IMR-90 (cell line): ENCODE measurements around the gene PCNX2. TPM values are rescaled to one million over a fixed set of nuclear protein-coding genes. Genes with fewer than 3 reads are reported as not detected.

Source experiments
- ATAC-seq: fragments of 200-7000 bp; cut with Tn5 transposase; 2 replicates; pipeline ENCODE4 v1.9.1; 2020; ENCODE audit warnings: low read depth, mild to moderate bottlenecking, moderate library complexity
- BruUV-seq: library from RNA; stranded (reverse); fragments of 400-500 nt; replicated peaks from 2 replicates; lab custom pipeline; 2021; lab: Mats Ljungman, UMichigan
- CTCF ChIA-PET: fragments of 300-600 bp; formaldehyde crosslinking; extraction: SDS; loops from one replicate; lab custom pipeline; 2021; ENCODE audit warnings: antibody characterized with exemption; lab: Yijun Ruan, JAX
- POLR2A ChIA-PET: fragments of 300-600 bp; sonication (Branson Sonifier 250); formaldehyde crosslinking; loops from one replicate; lab custom pipeline; 2022; ENCODE audit warnings: antibody characterized with exemption; ENCODE audit not compliant: unreplicated experiment; lab: Charles Lee
- DNase-seq: peaks from one replicate; pipeline ENCODE4 v3.0.0; 2013
- H2AFZ ChIP-seq: replicated peaks from 2 replicates; pipeline ENCODE3; 2013; ENCODE audit warnings: low read length, mild to moderate bottlenecking; ENCODE audit not compliant: poor library complexity
- H2AK5ac ChIP-seq: 2 replicates; pipeline ENCODE4 v1.6.1; 2013; ENCODE audit warnings: low read depth, low read length, inconsistent platforms
- H2AK9ac ChIP-seq: replicated peaks from 2 replicates; pipeline ENCODE3; 2013; ENCODE audit warnings: mild to moderate bottlenecking, low read depth, low read length, moderate library complexity; ENCODE audit not compliant: poor library complexity
- H2BK120ac ChIP-seq: 2 replicates; pipeline ENCODE4 v1.6.1; 2013; ENCODE audit warnings: low read depth, low read length, inconsistent platforms
- H2BK15ac ChIP-seq: 3 replicates; pipeline ENCODE4 v1.6.1; 2013; ENCODE audit warnings: low read depth, low read length, inconsistent platforms
- H2BK20ac ChIP-seq: 2 replicates; pipeline ENCODE4 v1.6.1; 2013; ENCODE audit warnings: low read depth, mild to moderate bottlenecking, inconsistent platforms, low read length, moderate library complexity
- H2BK5ac ChIP-seq: 2 replicates; pipeline ENCODE4 v1.6.1; 2013; ENCODE audit warnings: mild to moderate bottlenecking, low read depth, low read length, inconsistent platforms; ENCODE audit not compliant: poor library complexity, severe bottlenecking
- H3K14ac ChIP-seq: replicated peaks from 2 replicates; pipeline ENCODE4 v1.6.1; 2013; ENCODE audit warnings: low read depth, low read length, inconsistent platforms
- H3K18ac ChIP-seq: 2 replicates; pipeline ENCODE4 v1.6.1; 2013; ENCODE audit warnings: low read depth, low read length, control low read depth
- H3K23ac ChIP-seq: 2 replicates; pipeline ENCODE4 v1.6.1; 2013; ENCODE audit warnings: low read depth, low read length, inconsistent platforms
- H3K27ac ChIP-seq: 2 replicates; pipeline ENCODE4 v1.5.1; 2013; ENCODE audit warnings: mild to moderate bottlenecking, control low read depth, low read length; ENCODE audit not compliant: insufficient read depth
- H3K27me3 ChIP-seq: 2 replicates; pipeline ENCODE4 v1.6.1; 2013; ENCODE audit warnings: low read length; ENCODE audit not compliant: control insufficient read depth, insufficient read depth
- H3K36me3 ChIP-seq: 2 replicates; pipeline ENCODE4 v1.6.1; 2013; ENCODE audit warnings: low read length, mixed read lengths; ENCODE audit not compliant: control insufficient read depth, insufficient read depth
- H3K4ac ChIP-seq: 2 replicates; pipeline ENCODE4 v1.6.1; 2013; ENCODE audit warnings: low read depth, low read length, inconsistent platforms
- H3K4me1 ChIP-seq: 2 replicates; pipeline ENCODE4 v1.6.1; 2013; ENCODE audit warnings: low read length, mixed read lengths; ENCODE audit not compliant: control insufficient read depth, insufficient read depth
- H3K4me2 ChIP-seq: 2 replicates; pipeline ENCODE4 v1.6.1; 2013; ENCODE audit warnings: low read depth, mild to moderate bottlenecking, control low read depth, low read length, moderate library complexity
- H3K4me3 ChIP-seq: 2 replicates; pipeline ENCODE4 v1.5.1; 2013; ENCODE audit warnings: low read depth, mild to moderate bottlenecking, control low read depth, low read length, moderate library complexity; ENCODE audit not compliant: insufficient read depth
- H3K56ac ChIP-seq: 2 replicates; pipeline ENCODE4 v1.6.1; 2013; ENCODE audit warnings: low read length, inconsistent platforms; ENCODE audit not compliant: insufficient read depth; ENCODE audit errors: extremely low read depth
- H3K79me1 ChIP-seq, 2 experiments: 2 replicates each; pipeline ENCODE4 v1.6.1; 2013; ENCODE audit warnings: low read length in 2 of 2, inconsistent platforms in 1 of 2, low read depth in 1 of 2
- H3K9ac ChIP-seq: 2 replicates; pipeline ENCODE4 v1.6.1; 2013; ENCODE audit warnings: low read depth, low read length, control low read depth
- H3K9me1 ChIP-seq: 2 replicates; pipeline ENCODE4 v1.6.1; 2013; ENCODE audit warnings: low read length, inconsistent platforms; ENCODE audit not compliant: insufficient read depth
- H3K9me3 ChIP-seq: 2 replicates; pipeline ENCODE4 v1.6.1; 2013; ENCODE audit warnings: low read length; ENCODE audit not compliant: control insufficient read depth, insufficient read depth
- H4K20me1 ChIP-seq: 2 replicates; pipeline ENCODE4 v1.6.1; 2013; ENCODE audit warnings: low read length, inconsistent platforms; ENCODE audit not compliant: insufficient read depth
- H4K5ac ChIP-seq: 2 replicates; pipeline ENCODE4 v1.6.1; 2013; ENCODE audit warnings: mild to moderate bottlenecking, low read depth, low read length, control low read depth
- H4K8ac ChIP-seq, 2 experiments: 2 replicates each; pipeline ENCODE4 v1.6.1; 2013; ENCODE audit warnings: low read depth in 2 of 2, low read length in 2 of 2, control low read depth in 1 of 2, inconsistent platforms in 1 of 2
- H4K91ac ChIP-seq: 2 replicates; pipeline ENCODE4 v1.6.1; 2013; ENCODE audit warnings: low read depth, low read length, inconsistent platforms; ENCODE audit not compliant: insufficient read depth
- MAZ ChIP-seq: IDR thresholded peaks from 2 replicates; pipeline ENCODE4 v1.6.1; 2012; ENCODE audit warnings: low read depth, mild to moderate bottlenecking, low read length, improper control_type of control experiment, moderate library complexity, borderline replicate concordance
- NFE2L2 ChIP-seq: fragments of 150-350 bp; IDR thresholded peaks from 2 replicates; pipeline ENCODE4 v1.6.1; 2016; ENCODE audit warnings: low read depth, mild to moderate bottlenecking, low read length
- RFX5 ChIP-seq: IDR thresholded peaks from 2 replicates; pipeline ENCODE4 v1.8.0; 2012; ENCODE audit warnings: low read depth, mild to moderate bottlenecking, low read length, moderate library complexity
- USF2 ChIP-seq: fragments of 150-350 bp; IDR thresholded peaks from 2 replicates; pipeline ENCODE4 v1.6.1; 2017; ENCODE audit warnings: mild to moderate bottlenecking, antibody characterized with exemption, low read length, low read depth
- WGBS, 2 experiments: methylation state at CpG; one replicate each; pipeline versions ENCODE4 v1.1.5 to v1.1.7; 2013; ENCODE audit warnings: missing lambda C conversion rate in 2 of 2; ENCODE audit not compliant: insufficient read length in 1 of 2; ENCODE audit errors: extremely low coverage in 2 of 2; 5-methylcytosine and 5-hydroxymethylcytosine counted together
- dilution Hi-C: fragments of 300-500 bp; cut with HindIII; formaldehyde crosslinking; loops from one replicate; pipeline ENCODE4 v1.14.3; 2018; ENCODE audit warnings: low sequenced_read_pairs; ENCODE audit not compliant: unreplicated experiment
- in situ Hi-C: fragments of 300-500 bp; cut with MboI; formaldehyde crosslinking; loops from 3 replicates; pipeline ENCODE4 v1.14.3; 2019; ENCODE audit warnings: low sequenced_read_pairs, inconsistent platforms, mixed read lengths
- intact Hi-C: fragments of 100-400 bp; cut with micrococcal nuclease; formaldehyde crosslinking; loops from 2 replicates; pipeline ENCODE4 v1.10.0; 2022
- polyA plus RNA-seq, 3 experiments: library from polyadenylated mRNA; depleted of rRNA; stranded (reverse); fragments of >200 nt; gene quantifications; 2 replicates each; pipeline ENCODE4 v1.2.3, GENCODE V29; 2012; ENCODE audit warnings: low replicate concordance in 1 of 3
- total RNA-seq: library from RNA; depleted of rRNA; stranded (reverse); fragments of >200 nt; gene quantifications from 2 replicates; pipeline ENCODE4 v1.2.3, GENCODE V29; 2012

The PCNX2 gene
- total and polyA plus RNA-seq, 2 of the 4 experiments (the other 2 are of a cell fraction) = 15.9 to 22.6 TPM

- no peak for TF ChIP-seq USF2
Measured at GRCh38 chr1:232949636-232950196, 345.8 kb downstream of the PCNX2 start (continued).

GRCh38 chr1:232944347-232944746 is 351.2 kb downstream of the PCNX2 start:
- H4K20me1 ChIP-seq = no peaks in the 10 kb centered on the region
- no peaks in the 10 kb centered on the region for H3K4me1 ChIP-seq
- no peak overlapping the region for H3K56ac ChIP-seq
- no peak overlapping the region; the same call in 1 of the 2 replicates for H4K5ac ChIP-seq
- H3K27me3 ChIP-seq = no peaks in the 10 kb centered on the region; the same call in 1 of the 2 replicates
- no TSS peak for BruUV-seq
- H2BK20ac ChIP-seq = no peak overlapping the region
- no peak overlapping the region for H3K27ac ChIP-seq
- H2AK9ac ChIP-seq = no peak overlapping the region
- no peak for ATAC-seq
- H2BK5ac ChIP-seq = no peak overlapping the region
- no peak overlapping the region for H2AFZ ChIP-seq
- H2AK5ac ChIP-seq = no peak overlapping the region; the same call in 1 of the 2 replicates
- no peak overlapping the region for H4K91ac ChIP-seq
- no peak overlapping the region for H4K8ac ChIP-seq
- H3K9me3 ChIP-seq = no peaks in the 10 kb centered on the region; the same call in 1 of the 2 replicates
- H3K9ac ChIP-seq = no peak overlapping the region
- CTCF ChIA-PET = no interaction called here
- no peak overlapping the region for H3K4ac ChIP-seq
- no peak overlapping the region for H3K4me3 ChIP-seq
- no peak overlapping the region for H3K23ac ChIP-seq
- WGBS, 2 experiments = no CpG with 5 or more reads among the region's 5 CpGs
- no peak for TF ChIP-seq NFE2L2
- TF ChIP-seq MAZ = no peak
- no peak for TF ChIP-seq USF2
- TF ChIP-seq RFX5 = no peak
- intact Hi-C loops (no loop called here), in situ Hi-C loops (loop anchor here (10.0 kb wide), 1 partner anchor 310 kb away; the partner anchor contains the start of gene SIPA1L2), dilution Hi-C loops (loop anchor here (25.0 kb wide), 1 partner anchor 107 kb away; no protein-coding TSS in a partner anchor)
- H3K4me2 ChIP-seq = no peak overlapping the region
- H2BK15ac ChIP-seq = no peak overlapping the region
- no peak overlapping the region for H3K14ac ChIP-seq
- H3K36me3 ChIP-seq = no peaks in the 10 kb centered on the region
- H3K18ac ChIP-seq = no peak overlapping the region; the same call in 1 of the 2 replicates
- DNase-seq = no peak
- POLR2A ChIA-PET = no interaction called here
- no peaks in the 10 kb centered on the region for H3K9me1 ChIP-seq
- no peak overlapping the region for H2BK120ac ChIP-seq
- no peaks in the 10 kb centered on the region for H3K79me1 ChIP-seq
